Fibroblast of lung (primary cell): ENCODE results near the gene POLR3H. TPM values are rescaled to one million over a fixed set of nuclear protein-coding genes. Genes with fewer than 3 reads are reported as not detected.

Experiments used
- DNase-seq, 2 donors: peaks; one replicate each; pipeline versions ENCODE4 v3.0.0 to v3.0.0-alpha.2; 2010; ENCODE audit warnings: low read depth in 2 of 2
- H2AFZ ChIP-seq: 2 replicates; pipeline ENCODE4 v1.5.1; 2012; ENCODE audit warnings: low read length, control low read depth, inconsistent platforms
- H3K27ac ChIP-seq: 2 replicates; pipeline ENCODE4 v1.5.1; 2011; ENCODE audit warnings: low read length, control low read depth; ENCODE audit not compliant: insufficient read depth
- H3K27me3 ChIP-seq: 2 replicates; pipeline ENCODE4 v1.5.1; 2011; ENCODE audit warnings: mild to moderate bottlenecking, low read length; ENCODE audit not compliant: control insufficient read depth, insufficient read depth
- H3K36me3 ChIP-seq: 2 replicates; pipeline ENCODE4 v1.5.1; 2011; ENCODE audit warnings: low read length; ENCODE audit not compliant: control insufficient read depth, insufficient read depth
- H3K4me1 ChIP-seq: 2 replicates; pipeline ENCODE4 v1.5.1; 2011; ENCODE audit warnings: low read length; ENCODE audit not compliant: control insufficient read depth, insufficient read depth; ENCODE audit errors: extremely low read depth
- H3K4me2 ChIP-seq: 2 replicates; pipeline ENCODE4 v1.5.1; 2011; ENCODE audit warnings: low read length, control low read depth; ENCODE audit not compliant: insufficient read depth; ENCODE audit errors: extremely low read depth
- H3K4me3 ChIP-seq, 4 experiments: fragments of 200-600 bp in 1 of 4; sonication (generic) in 1 of 4; replicated peaks in 1 of 4; 2 replicates each; pipeline ENCODE4 v1.5.1; 2011 to 2016; ENCODE audit warnings: low read length in 4 of 4, low read depth in 3 of 4, mild to moderate bottlenecking in 3 of 4, control low read depth in 2 of 4, inconsistent platforms in 1 of 4, mixed read lengths in 1 of 4; ENCODE audit not compliant: insufficient read depth in 1 of 4; ENCODE audit errors: control extremely low read depth in 1 of 4
- H3K79me2 ChIP-seq: 2 replicates; pipeline ENCODE4 v1.5.1; 2012; ENCODE audit warnings: mild to moderate bottlenecking, low read length, inconsistent platforms; ENCODE audit not compliant: control insufficient read depth, insufficient read depth
- H3K9ac ChIP-seq: 2 replicates; pipeline ENCODE4 v1.5.1; 2011; ENCODE audit warnings: mild to moderate bottlenecking, low read length, control low read depth; ENCODE audit not compliant: insufficient read depth
- H3K9me3 ChIP-seq: 2 replicates; pipeline ENCODE4 v1.5.1; 2012; ENCODE audit warnings: low read depth, low read length; ENCODE audit not compliant: control insufficient read depth, insufficient read depth
- H4K20me1 ChIP-seq: 2 replicates; pipeline ENCODE4 v1.5.1; 2011; ENCODE audit warnings: low read length; ENCODE audit not compliant: control insufficient read depth, insufficient read depth; ENCODE audit errors: extremely low read depth
- CTCF ChIP-seq, 2 donors: IDR thresholded peaks in 1 of 2; conservative IDR thresholded peaks in 1 of 2; 1 replicate in 1 of 2; 2 replicates in 1 of 2; pipeline ENCODE4 v1.5.1; 2011 to 2012; ENCODE audit warnings: low read length in 2 of 2, control low read depth in 1 of 2, inconsistent platforms in 1 of 2, low read depth in 1 of 2, mild to moderate bottlenecking in 1 of 2
- EZH2 ChIP-seq: IDR thresholded peaks from 2 replicates; pipeline ENCODE4 v1.5.1; 2012; ENCODE audit warnings: low read length, control low read depth, mild to moderate bottlenecking; ENCODE audit errors: missing control alignments
- polyA plus RNA-seq, 2 donors: library from polyadenylated mRNA; depleted of rRNA in 1 of 2; stranded (reverse) in 1 of 2; unstranded in 1 of 2; fragments of >200 nt; gene quantifications; 2 replicates each; pipeline ENCODE4 v1.2.1, GENCODE V29; 2011 to 2012; ENCODE audit warnings: missing spikeins in 1 of 2
- total RNA-seq: library from RNA; depleted of rRNA; stranded (reverse); fragments of >200 nt; gene quantifications from 2 replicates; pipeline ENCODE4 v1.2.1, GENCODE V29; 2014

POLR3H gene
- total and polyA plus RNA-seq, 2 donors (not counting 1 experiment from before 2014, with no cell fraction given): 19.7 to 42.6 TPM

GRCh38 chr22:41531715-41532477, 12.4 kb downstream of the POLR3H start:
- H3K36me3 ChIP-seq: peaks cover 40% of the 10 kb centered on the region
- H3K27ac ChIP-seq: no peak overlapping the region
- no peak for TF ChIP-seq EZH2
- TF ChIP-seq CTCF (conservative IDR thresholded peaks at IDR 0.05 in 1 of 2, IDR thresholded peaks at IDR 0.05 in 1 of 2; ENCODE audit: low read depth in 1 of 2, low read length in 2 of 2): no peak

GRCh38 chr22:41530890-41531714, 13.2 kb downstream of the POLR3H start:
- no peak for DNase-seq
- Histone ChIP-seq H3K9me3 (no peaks in the 10 kb centered on the region), H3K27me3 (no peaks in the 10 kb centered on the region), H4K20me1 (no peaks in the 10 kb centered on the region), H3K4me3 (no peak overlapping the region), H3K36me3 (peaks cover 47% of the 10 kb centered on the region), H3K9ac (no peak overlapping the region), H2AFZ (no peak overlapping the region), H3K4me2 (no peak overlapping the region), H3K79me2 (peaks cover 15% of the 10 kb centered on the region), H3K27ac (no peak overlapping the region), H3K4me1 (peaks cover 3% of the 10 kb centered on the region)
- no peak for TF ChIP-seq EZH2
- TF ChIP-seq CTCF (conservative IDR thresholded peaks at IDR 0.05 in 1 of 2, IDR thresholded peaks at IDR 0.05 in 1 of 2; ENCODE audit: low read depth in 1 of 2, low read length in 2 of 2): no peak

More at GRCh38 chr22:41531715-41532477, 12.4 kb downstream of the POLR3H start:
- Histone ChIP-seq H3K79me2 (peaks cover 12% of the 10 kb centered on the region), H3K9ac (no peak overlapping the region), H3K4me3 (no peak overlapping the region), H3K4me1 (no peaks in the 10 kb centered on the region), H2AFZ (no peak overlapping the region), H4K20me1 (no peaks in the 10 kb centered on the region), H3K9me3 (no peaks in the 10 kb centered on the region), H3K4me2 (no peak overlapping the region), H3K27me3 (no peaks in the 10 kb centered on the region)
- no peak for DNase-seq

GRCh38 chr22:41528938-41529561, 15.2 kb downstream of the POLR3H start:
- Histone ChIP-seq H3K79me2 (peaks cover 18% of the 10 kb centered on the region), H3K9ac (no peak overlapping the region), H3K36me3 (peaks cover 57% of the 10 kb centered on the region), H3K27ac (no peak overlapping the region), H4K20me1 (no peaks in the 10 kb centered on the region), H2AFZ (no peak overlapping the region), H3K4me1 (peaks cover 21% of the 10 kb centered on the region), H3K4me2 (no peak overlapping the region), H3K9me3 (no peaks in the 10 kb centered on the region), H3K27me3 (no peaks in the 10 kb centered on the region), H3K4me3 (no peak overlapping the region)
- DNase-seq: no peak
- TF ChIP-seq EZH2: no peak
- TF ChIP-seq CTCF (conservative IDR thresholded peaks at IDR 0.05 in 1 of 2, IDR thresholded peaks at IDR 0.05 in 1 of 2; ENCODE audit: low read depth in 1 of 2, low read length in 2 of 2): no peak
